Stimulated activated CD4-positive, alpha-beta T cell treated with anti-CD3 and anti-CD28 coated beads, Interleukin-12 subunit alpha, Interleukin-12 subunit beta, amount 100 ng/mL, for 4 hours (primary cell): ENCODE results near the gene SLC40A1.
"Not testable (repeated sequence)": the region's sequence is repeated elsewhere in the genome, so short reads cannot be mapped to it uniquely, and the experiment has no call there.

ENCODE experiments used
- DNase-seq: peaks from one replicate; pipeline ENCODE4 v3.0.0-alpha.2; 2020

SLC40A1 gene, protein sequence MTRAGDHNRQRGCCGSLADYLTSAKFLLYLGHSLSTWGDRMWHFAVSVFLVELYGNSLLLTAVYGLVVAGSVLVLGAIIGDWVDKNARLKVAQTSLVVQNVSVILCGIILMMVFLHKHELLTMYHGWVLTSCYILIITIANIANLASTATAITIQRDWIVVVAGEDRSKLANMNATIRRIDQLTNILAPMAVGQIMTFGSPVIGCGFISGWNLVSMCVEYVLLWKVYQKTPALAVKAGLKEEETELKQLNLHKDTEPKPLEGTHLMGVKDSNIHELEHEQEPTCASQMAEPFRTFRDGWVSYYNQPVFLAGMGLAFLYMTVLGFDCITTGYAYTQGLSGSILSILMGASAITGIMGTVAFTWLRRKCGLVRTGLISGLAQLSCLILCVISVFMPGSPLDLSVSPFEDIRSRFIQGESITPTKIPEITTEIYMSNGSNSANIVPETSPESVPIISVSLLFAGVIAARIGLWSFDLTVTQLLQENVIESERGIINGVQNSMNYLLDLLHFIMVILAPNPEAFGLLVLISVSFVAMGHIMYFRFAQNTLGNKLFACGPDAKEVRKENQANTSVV

GRCh38 chr2:189580658-189581353 lies at the start of gene SLC40A1:
Gene SLC40A1, minus strand, starts transcription at chr2:189580786. Its CDS starts 326 bp downstream, at chr2:189580460.
- peak; percentile 66 for DNase-seq

DNA sequence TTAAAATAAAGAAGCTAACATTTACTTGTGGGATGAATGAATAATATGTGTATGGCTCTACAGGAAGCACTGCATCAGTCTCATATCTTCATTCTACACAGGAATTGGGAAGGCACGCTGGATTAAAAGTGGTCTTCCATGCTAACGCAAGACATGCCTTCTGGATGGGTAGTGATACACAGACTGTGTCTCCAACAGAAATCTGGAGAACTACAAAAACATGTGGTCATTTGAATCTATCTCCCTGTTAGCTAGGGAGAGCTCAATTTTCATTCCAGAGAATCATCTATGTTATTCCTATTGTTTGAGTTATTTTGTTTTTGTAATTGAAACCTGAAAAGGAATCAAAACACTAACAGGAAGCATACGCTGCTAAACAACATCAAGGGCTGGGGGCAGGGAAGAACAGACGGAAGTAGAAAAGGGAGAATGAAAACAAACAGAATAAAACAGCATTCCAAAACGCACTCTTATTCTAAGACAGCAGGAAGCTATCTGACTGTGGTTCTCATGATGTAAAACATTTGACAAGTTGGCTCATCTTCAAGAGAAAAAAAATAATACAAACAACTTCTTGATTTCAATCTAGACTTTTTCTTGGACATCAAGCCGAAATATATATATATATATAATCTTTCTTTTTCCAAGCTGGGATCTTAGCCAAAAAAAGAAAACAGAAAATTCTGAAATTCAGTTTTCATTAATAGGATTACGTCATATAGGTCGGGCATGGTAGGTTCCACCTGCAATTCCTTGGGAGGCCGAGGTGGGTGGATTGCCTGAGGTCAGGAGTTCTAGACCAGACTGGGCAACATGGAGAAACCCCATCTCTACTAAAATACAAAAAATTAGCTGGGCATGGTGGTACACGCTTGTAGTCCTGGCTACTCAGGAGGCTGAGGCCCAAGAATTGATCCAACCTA lies 49.2 kb upstream of the SLC40A1 start:
- no peak for DNase-seq

GRCh38 chr2:189628817-189629530 lies 48.4 kb upstream of the SLC40A1 start:
- no peak for DNase-seq

GRCh38 chr2:189627789-189628188 lies 47.2 kb upstream of the SLC40A1 start:
- no peak for DNase-seq

DNA sequence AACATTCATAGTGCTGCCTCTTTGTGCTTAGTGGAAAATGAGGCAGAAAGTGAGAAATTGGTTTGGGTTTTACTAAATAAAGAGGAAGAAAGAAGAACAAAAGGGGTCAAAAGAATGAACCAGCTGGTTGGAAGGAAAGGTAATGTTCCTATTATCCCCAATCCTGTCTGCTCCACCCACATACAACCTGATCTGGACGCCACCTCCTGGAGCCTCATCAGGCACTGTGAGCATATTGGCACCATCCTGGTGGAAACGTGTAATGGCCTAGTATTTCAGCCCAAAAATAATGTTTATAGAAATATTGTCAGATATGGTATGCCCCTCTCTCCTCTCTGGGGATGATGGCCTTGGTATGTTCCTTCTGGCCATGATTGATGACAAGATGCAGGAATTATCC lies 45.0 kb upstream of the SLC40A1 start:
- DNase-seq: no peak

DNA sequence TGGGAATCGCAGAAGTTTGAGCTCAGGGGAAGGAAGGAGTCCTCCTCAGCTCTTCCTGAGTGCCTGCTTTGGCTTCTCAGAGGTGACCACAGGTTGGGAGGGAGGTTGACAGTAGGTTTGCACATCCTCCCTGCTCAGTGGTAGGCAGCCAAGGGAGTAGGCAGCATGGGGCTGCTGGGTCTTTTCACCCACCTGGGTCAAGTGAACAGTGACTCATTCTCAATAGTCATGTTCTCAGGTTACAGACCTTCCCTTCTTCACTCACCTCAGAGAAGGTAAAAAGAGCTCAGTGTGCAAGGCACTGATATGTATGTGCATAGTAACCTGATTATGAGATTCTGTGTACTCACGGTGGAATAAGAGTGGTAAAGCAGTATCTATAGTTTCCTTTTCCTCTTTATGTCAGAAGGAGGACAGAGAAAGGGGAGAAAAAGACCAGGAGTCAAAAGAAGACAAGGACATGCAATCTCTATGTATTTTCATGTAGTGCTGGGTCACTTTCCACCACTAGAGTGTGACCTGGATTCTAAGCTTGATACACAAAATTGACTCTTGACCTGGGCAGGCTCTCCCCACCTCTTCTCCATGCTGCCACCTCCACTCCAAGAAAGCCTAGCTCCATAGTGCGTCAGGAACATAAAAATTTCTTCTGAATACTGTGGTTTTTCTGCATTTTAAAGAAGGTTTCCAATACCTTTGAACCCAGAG lies 44.2 kb upstream of the SLC40A1 start:
- no peak for DNase-seq

GRCh38 chr2:189623049-189623448 lies 42.5 kb upstream of the SLC40A1 start:
- no peak for DNase-seq

DNA sequence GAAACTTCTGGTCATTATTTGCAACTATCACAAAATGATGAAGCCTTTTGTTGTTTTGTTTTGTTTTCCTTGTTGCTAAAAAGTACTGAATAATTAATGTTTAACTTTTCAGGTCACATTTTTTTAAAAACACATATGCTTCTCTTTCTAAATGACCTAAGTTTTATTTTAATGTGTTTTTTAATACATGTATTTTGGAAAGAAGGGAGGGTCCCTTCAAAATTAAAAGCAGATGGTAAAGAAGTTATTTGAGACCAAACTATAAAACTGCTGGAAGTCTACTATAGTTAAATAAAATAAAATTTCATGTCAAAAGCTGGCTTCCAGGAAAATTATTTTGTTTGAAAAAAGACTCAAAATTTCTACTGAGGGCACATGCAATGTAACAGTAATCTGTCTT lies 41.2 kb upstream of the SLC40A1 start:
- DNase-seq: no peak

DNA sequence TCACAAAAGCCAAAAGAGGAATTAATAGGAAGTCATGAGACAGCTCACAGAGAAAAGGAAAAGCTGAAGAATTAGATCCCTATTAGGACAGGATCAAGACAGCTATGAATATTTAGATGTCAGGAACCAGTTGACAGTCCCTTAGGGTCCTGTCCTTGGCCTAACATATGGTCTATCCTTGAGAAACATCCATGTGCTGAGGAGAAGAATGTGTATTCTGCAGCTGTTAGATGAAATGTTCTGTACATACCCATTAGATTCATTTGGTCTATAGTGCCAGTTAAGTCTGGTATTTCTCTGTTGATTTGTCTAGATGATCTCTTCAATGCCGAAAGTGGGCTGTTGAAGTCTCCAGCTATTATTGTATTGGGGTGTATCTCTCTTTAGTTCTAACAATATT lies 37.6 kb upstream of the SLC40A1 start:
- no peak for DNase-seq

- DNase-seq: no peak
Observed at GRCh38 chr2:189614585-189614984, 34.0 kb upstream of the SLC40A1 start.

GRCh38 chr2:189613650-189614420 lies 33.2 kb upstream of the SLC40A1 start:
- DNase-seq: no peak

DNA sequence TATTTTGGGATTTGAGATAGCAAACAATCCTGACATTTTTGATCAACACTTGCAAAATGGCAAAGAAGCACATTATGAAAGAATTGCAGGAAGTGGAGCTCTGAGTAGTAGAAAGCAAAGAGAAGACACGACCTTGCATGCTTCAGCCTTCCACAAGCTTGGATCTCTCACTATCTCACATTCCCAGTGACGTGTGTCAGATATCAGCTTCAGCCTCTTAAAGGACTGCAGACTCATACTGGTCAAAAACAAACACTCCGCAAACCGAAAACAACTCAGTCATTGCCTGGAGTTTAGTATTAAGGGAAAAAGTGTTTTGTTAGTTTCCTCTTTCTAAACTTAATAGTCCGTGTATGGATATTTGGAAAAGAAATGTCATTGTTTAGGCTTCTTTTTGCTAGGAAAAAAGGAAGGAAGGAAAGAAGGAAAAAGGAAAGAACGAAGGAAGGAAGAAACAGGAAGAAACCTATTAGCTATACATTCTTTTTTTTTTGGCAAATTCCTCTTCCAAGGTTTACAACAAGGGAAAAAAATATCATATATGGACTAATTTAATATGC lies 32.6 kb upstream of the SLC40A1 start:
- no peak for DNase-seq

DNA sequence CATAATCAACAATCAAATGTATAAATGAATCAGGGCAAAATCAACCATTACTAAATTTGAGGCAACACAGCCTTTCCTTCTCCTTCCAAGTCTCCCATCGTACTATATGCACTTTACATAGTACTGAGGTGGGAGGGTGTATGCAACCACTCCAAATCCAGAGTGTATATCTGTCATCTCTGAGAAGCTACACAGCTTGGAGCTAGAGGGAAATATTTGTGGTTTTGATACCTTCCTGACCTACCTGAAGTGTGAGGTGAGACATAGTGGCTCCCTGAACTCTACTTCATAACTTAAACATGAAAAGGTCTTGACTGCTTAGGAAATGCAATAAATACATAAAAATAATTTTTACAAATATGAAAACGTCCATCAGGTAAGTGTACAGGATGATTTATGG lies 30.1 kb upstream of the SLC40A1 start:
- no peak for DNase-seq

DNA sequence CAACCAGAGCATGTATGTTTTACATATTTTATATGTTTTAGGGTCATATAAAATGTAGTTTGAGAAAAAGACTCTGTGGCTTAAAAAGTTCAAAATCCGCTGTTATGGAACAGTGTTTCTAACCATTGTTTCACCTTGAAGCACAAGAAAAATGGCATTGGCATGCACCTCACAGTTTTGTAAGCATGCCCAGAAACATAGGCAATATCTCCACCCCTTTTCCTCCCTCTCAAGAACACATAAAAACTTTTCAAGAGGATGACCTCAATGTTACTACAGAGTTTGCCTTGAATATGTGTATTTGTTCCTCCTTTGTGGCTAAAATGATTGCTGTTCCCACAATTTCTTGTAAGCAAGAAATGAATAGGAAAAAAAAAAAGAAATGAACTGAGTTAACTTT lies 29.3 kb upstream of the SLC40A1 start:
- DNase-seq: no peak

DNA sequence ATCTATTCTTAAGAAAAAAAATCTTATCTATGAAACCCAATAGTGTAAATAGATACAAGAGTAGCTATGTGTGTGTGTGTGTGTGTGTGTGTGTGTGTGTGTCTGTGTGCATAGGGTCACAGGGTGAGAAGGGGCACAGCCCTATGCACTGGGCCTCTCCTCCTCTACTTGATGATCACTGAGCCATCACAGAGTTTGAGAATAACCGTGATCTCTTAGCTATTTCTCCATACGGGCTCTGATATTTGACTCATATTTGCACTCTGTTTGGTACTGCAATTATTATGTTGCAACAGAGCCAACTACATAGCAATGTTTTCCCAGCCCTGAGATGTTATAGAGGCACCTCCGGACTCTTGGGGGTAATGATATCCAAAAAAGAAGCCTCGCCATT lies 28.8 kb upstream of the SLC40A1 start:
- DNase-seq: no peak

- DNase-seq: no peak
Observed at GRCh38 chr2:189608795-189609422, 28.3 kb upstream of the SLC40A1 start.

DNA sequence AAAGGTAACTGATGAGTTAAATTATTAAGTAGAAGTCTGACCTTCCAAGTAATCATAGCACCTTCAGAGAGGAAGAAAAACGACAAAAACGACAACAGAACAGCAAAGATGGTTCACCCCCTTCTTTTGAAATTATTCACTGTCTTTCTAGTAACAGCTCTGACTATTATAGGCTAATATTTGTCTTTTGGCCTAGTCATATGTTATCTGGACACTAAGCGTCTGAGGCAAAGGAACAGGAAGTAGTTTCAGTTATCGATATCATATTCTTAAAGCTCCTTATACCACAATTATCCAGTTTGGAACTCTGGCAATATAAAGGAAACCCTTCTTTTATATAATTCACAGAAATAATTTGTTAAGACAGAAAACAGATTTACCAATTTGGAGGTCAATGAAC lies 27.6 kb upstream of the SLC40A1 start:
- no peak for DNase-seq

DNA sequence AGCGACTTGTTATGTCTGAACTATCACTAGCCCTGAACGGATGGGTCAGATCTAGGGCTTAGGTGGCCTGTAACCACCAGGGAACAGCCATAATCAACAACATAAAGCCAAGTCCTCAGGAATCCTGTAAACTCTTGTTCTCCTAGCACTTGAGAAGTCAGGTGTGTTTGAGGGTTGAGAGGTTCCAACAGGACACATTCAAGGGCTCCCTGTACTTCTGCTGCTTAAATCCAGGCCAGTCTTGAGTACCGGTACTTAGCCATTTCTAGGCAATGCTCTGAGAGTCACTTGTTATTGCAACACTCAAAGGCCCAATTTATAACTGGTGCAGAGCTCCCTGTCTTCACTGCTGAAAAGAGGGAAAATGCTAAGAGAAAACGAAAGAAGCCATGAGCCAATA lies 21.6 kb upstream of the SLC40A1 start:
- DNase-seq: no peak

DNA sequence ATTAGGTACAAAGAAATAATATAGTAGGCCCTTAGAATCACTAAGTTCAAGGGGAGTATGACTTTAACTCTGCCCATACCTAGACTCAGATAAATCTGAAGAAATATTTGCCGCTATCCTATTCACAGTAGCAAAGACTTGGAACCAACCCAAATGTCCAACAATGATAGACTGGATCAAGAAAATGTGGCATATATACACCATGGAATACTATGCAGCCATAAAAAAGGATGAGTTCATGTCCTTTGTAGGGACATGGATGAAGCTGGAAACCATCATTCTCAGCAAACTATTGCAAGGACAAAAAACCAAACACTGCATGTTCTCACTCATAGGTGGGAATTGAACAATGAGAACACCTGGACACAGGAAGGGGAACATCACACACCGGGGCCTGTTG lies 21.1 kb upstream of the SLC40A1 start:
- not testable (repeated sequence) for DNase-seq

DNA sequence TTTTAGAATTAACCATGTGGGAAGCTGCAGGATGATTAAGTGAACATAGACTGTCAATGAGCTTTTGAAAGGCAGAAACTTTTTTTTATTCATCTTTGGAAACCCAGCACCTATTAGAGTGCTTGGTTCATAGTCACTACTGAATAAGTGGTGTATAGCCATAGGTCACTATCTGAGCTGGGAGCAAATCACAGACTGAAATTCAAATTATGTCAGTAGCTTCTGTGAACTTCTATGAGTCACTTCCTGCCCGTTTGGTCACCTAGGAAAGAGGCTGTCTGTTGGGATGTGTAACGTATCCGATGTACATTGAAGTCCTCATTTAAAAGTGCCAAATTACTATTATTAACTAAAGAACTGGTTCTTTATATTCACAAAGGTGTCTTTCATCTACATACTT lies 20.5 kb upstream of the SLC40A1 start:
- no peak for DNase-seq
